ENCODE results near the gene HSPA1A. TPM values are rescaled to one million over a fixed set of nuclear protein-coding genes. Genes with fewer than 3 reads are reported as not detected.

The HSPA1A gene
- total and polyA plus RNA-seq, 3 donors from 2014 or later: 90.4 to 151 (median 113) TPM

DNA sequence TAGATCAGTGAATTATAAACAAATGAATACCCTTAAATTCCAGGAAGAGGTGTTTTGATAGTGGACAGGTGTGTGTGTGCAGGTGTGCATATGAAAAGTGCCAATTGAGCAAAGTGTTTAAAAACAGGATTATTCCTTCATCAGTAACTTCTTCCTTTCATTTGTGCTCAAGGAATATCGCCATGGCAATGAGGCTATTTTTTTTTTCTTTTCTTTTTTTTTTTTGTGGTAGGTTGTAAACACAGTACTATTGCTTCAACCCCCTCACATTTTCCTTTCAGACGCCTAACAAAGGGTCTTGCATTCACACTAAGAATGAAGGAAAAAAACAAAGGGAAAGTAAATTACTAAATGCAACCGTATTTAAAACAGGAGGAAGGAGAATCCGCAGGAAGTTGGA is 10.2 kb downstream of the HSPA1A start:
- intact Hi-C loops (cut with DNase I; ENCODE audit: low total_unique reads): no loop called here
- no peaks in the 10 kb centered on the region for H3K36me3 ChIP-seq (ENCODE audit: low read depth, missing control alignments)
- TF ChIP-seq, protein P1, sequence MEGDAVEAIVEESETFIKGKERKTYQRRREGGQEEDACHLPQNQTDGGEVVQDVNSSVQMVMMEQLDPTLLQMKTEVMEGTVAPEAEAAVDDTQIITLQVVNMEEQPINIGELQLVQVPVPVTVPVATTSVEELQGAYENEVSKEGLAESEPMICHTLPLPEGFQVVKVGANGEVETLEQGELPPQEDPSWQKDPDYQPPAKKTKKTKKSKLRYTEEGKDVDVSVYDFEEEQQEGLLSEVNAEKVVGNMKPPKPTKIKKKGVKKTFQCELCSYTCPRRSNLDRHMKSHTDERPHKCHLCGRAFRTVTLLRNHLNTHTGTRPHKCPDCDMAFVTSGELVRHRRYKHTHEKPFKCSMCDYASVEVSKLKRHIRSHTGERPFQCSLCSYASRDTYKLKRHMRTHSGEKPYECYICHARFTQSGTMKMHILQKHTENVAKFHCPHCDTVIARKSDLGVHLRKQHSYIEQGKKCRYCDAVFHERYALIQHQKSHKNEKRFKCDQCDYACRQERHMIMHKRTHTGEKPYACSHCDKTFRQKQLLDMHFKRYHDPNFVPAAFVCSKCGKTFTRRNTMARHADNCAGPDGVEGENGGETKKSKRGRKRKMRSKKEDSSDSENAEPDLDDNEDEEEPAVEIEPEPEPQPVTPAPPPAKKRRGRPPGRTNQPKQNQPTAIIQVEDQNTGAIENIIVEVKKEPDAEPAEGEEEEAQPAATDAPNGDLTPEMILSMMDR (IDR thresholded peaks at IDR 0.05): no peak
- no peak for TF ChIP-seq POLR2A (IDR thresholded peaks at IDR 0.05)
- 44 to 66% methylated on average over 4 of the region's 4 CpGs for WGBS, 2 donors
- no peak for DNase-seq
- H3K4me1 ChIP-seq: peaks cover 25% of the 10 kb centered on the region
- H3K27me3 ChIP-seq: no peaks in the 10 kb centered on the region
- H3K27ac ChIP-seq: peak overlapping the region; percentile 96 to 99
- H3K4me3 ChIP-seq: no peak overlapping the region
- H3K9me3 ChIP-seq: no peaks in the 10 kb centered on the region

DNA sequence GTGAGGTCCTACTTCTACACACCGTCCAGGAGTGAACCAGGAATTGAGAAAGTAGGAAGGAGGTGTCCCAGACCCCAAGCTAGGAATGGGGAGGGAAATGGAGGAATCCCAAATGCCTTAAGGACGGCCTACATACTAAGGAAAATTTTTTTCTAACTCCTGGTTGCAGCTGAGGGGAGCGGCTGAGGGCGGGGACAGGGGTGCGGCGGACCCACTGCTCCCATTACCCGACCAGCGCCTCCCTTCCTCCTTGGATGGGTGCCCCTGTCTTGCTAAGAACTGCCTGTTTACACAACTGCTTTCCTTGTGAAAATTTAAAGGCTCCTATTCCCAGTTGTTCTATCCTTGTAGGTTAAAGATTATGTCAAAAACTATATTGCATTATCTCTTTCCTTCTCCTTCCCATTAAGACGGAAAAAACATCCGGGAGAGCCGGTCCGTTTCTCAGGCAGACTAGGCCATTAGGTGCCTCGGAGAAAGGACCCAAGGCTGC is 11.5 kb downstream of the HSPA1A start:
- no peaks in the 10 kb centered on the region for H3K36me3 ChIP-seq (ENCODE audit: low read depth, missing control alignments)
- peak; percentile 91 for DNase-seq
- TF ChIP-seq, protein P1 (IDR thresholded peaks at IDR 0.05): peak in 1 of 3 experiments; percentile 7
- peak; percentile 81 for TF ChIP-seq POLR2A (IDR thresholded peaks at IDR 0.05)
- no peaks in the 10 kb centered on the region for H3K27me3 ChIP-seq
- peaks cover 25% of the 10 kb centered on the region for H3K4me1 ChIP-seq
- H3K9me3 ChIP-seq: no peaks in the 10 kb centered on the region
- H3K4me3 ChIP-seq: peak overlapping the region; percentile 55 to 69
- H3K27ac ChIP-seq: peak overlapping the region; percentile 96 to 99
- WGBS, 2 donors: 1% methylated on average over 13 of the region's 13 CpGs
- intact Hi-C loops (cut with DNase I; ENCODE audit: low total_unique reads): no loop called here

DNA sequence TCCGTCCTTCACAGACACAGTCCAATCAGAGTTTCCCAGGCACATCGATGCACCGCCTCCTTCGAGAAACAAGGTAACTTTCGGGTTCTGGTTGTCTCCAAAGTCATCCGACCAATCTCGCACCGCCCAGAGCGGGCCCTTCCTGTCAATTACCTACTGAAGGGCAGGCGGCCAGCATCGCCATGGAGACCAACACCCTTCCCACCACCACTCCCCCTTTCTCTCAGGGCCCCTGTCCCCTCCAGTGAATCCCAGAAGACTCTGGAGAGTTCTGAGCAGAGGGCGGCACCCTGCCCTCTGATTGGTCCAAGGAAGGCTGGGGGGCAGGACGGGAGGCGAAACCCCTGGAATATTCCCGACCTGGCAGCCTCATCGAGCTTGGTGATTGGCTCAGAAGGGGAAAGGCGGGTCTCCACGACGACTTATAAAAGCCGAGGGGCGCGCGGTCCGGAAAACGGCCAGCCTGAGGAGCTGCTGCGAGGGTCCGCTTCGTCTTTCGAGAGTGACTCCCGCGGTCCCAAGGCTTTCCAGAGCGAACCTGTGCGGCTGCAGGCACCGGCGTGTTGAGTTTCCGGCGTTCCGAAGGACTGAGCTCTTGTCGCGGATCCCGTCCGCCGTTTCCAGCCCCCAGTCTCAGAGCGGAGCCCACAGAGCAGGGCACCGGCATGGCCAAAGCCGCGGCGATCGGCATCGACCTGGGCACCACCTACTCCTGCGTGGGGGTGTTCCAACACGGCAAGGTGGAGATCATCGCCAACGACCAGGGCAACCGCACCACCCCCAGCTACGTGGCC is 12.1 kb downstream of the HSPA1A start, which contains the start of gene HSPA1B:
HSPA1B (plus strand) TSS at position 453 of the 794 bp plus-strand sequence; CDS start at position 666, 213 bp downstream.
- 0 to 1% methylated on average over 28 to 50 of the region's 56 CpGs for WGBS, 2 donors

DNA sequence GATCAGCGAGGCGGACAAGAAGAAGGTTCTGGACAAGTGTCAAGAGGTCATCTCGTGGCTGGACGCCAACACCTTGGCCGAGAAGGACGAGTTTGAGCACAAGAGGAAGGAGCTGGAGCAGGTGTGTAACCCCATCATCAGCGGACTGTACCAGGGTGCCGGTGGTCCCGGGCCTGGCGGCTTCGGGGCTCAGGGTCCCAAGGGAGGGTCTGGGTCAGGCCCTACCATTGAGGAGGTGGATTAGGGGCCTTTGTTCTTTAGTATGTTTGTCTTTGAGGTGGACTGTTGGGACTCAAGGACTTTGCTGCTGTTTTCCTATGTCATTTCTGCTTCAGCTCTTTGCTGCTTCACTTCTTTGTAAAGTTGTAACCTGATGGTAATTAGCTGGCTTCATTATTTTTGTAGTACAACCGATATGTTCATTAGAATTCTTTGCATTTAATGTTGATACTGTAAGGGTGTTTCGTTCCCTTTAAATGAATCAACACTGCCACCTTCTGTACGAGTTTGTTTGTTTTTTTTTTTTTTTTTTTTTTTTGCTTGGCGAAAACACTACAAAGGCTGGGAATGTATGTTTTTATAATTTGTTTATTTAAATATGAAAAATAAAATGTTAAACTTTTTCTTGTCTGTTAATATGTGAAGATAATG is 14.4 kb downstream of the HSPA1A start:
- WGBS, 2 donors: 0% methylated on average over 15 of the region's 15 CpGs
- intact Hi-C loops (cut with DNase I; ENCODE audit: low total_unique reads): loop anchor here (5.0 kb wide), 1 partner anchor 147 kb away; the partner anchor contains the start of gene LY6G5C
- peak; percentile 57 for DNase-seq
- Histone ChIP-seq H3K36me3 (ENCODE audit: low read depth, missing control alignments) (no peaks in the 10 kb centered on the region), H3K4me1 (peaks cover 16% of the 10 kb centered on the region), H3K4me3 (peak overlapping the region; percentile 42 to 63), H3K9me3 (no peaks in the 10 kb centered on the region), H3K27me3 (no peaks in the 10 kb centered on the region), H3K27ac (peak overlapping the region; percentile 88 to 90)
- TF ChIP-seq POLR2A (IDR thresholded peaks at IDR 0.05): no peak
- TF ChIP-seq, protein P1 (IDR thresholded peaks at IDR 0.05): peak; percentile 2 to 35 (median 13)

More for the DNA sequence above, 12.1 kb downstream of the HSPA1A start, which contains the start of gene HSPA1B:
- peaks cover 24% of the 10 kb centered on the region for H3K4me1 ChIP-seq
- DNase-seq: peak; percentile 100
- TF ChIP-seq, protein P1 (IDR thresholded peaks at IDR 0.05): peak in 1 of 3 experiments; percentile 20
- TF ChIP-seq POLR2A (IDR thresholded peaks at IDR 0.05): peak; percentile 100
- no peaks in the 10 kb centered on the region for H3K36me3 ChIP-seq (ENCODE audit: low read depth, missing control alignments)
- intact Hi-C loops (cut with DNase I; ENCODE audit: low total_unique reads): no loop called here
- H3K27ac ChIP-seq: peak within 1 kb of the TSS; percentile 96 to 99
- H3K4me3 ChIP-seq: peak within 1 kb of the TSS; percentile 55 to 69
- no peaks in the 10 kb centered on the region for H3K27me3 ChIP-seq
- no peaks in the 10 kb centered on the region for H3K9me3 ChIP-seq

Measured in testis (tissue), 3 donors.